GM21447 (cell line): ENCODE data around the gene LCN15.
"Not testable (repeated sequence)": the region's sequence is repeated elsewhere in the genome, so short reads cannot be mapped to it uniquely, and the experiment has no call there.

Experiments
- ATAC-seq: cut with Tn5 transposase; IDR thresholded peaks from one replicate; pipeline ENCODE4 v1.9.1; 2021; ENCODE audit not compliant: unreplicated experiment

LCN15 gene

DNA sequence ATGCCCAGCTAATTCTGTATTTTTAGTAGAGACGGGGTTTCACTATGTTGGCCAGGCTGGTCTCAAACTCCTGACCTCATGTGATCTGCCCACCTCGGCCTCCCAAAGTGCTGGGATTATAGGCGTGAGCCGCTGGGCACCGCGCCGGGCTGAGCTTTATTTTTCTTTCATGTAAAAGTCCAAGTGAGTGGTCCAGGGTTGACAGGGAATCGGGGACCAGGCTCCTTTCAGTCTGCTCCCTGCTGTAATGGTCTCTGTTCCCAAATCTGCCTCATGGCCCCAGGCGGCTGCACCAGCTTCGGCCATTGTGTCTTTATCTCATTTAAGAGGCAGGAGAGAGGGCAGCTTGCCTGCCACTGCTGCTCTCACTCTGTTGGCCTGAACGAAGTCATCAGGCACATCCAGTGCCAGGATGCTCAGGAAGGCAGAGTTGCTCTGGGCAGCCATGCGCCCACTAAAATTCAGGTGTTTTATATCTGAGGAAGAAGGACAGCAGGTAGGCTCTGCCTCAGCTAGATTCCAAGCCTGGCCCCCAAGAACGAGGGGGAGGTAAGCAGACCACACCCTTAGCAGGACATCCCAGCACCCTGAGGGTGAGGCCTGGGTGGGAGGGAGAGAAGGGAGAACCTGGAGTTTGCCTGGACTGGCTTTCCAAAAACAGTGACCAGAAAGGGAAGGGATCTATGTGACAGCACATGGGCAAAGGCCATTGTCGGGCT lies 30.1 kb upstream of the LCN15 start:
- ATAC-seq, result no peak

DNA sequence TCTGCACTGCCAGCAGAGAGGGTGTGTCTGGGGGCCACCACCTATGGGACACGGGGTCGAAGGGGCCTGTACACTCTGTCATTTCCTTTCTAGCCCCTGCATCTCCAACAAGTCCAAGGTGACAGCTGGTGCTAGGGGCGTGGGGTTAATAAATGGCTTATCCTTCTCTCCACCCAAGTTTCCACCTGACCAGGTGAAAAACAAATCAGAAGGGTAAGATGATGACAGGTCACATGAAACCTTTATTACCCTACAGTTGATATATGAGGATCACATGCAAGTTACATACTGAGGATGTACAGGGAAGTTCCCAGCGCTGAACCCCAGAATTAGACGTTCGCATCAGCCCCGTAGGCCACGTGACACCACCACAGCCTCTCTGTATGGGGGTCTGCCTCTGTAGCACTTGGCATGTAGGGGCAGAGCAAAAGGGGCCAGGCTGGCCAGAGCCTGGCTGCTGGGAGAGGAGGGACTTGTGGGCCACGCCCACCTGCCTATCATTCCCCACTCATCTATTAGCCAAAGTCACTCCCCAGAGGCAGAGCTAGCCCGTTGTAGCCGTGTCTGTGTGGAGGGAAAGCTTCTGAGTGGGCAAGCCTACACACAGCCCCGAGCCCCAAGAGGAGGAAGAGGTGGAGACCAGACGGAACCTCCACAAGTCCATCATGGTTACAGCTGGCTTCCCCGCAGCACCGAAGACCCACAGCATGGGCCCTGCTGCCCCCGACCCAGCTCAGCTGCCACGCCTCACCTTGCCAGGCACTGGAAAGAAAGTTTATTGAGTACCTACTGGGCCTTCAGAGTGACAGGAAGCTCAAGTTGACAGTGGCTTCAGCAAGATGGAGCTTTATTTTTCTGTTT lies 29.0 kb upstream of the LCN15 start:
- ATAC-seq, result no peak

DNA sequence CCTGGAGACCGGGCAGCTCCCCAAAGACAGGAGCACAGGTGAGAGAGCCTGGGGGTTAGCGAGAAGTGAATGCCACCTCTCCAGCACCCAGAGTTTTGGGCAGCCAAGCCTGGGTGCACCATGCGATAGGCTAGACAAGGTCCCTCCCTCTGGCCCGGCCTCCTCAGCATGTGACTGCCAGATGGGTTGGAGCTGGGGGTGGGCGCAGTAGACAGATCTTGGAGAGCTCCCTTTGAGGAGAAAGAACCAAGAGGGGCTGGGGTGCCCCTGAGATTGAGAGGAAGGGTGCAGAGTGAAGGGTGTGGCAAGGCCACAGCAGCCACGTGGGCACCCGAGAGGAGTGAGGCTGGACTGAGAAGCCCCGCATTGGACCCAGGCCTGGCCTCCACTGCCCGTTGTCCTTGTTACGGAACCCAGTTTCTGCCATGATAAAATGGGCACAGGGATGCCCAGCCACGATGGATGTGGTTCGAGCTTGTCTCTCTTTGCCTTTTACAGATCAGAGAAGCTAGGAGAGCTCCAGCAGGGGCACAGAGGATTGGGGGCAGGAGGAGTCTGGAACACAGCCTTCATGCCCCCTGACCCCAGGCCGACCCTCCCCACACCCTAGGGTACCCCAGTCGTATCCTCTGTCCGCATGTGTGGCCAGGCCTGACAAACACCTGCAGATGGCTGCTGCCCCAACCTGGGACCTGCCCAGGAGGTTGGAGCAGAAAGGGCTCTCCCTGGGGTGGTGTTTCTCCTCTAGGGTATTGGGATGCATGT lies 28.2 kb upstream of the LCN15 start:
- ATAC-seq, result no peak

DNA sequence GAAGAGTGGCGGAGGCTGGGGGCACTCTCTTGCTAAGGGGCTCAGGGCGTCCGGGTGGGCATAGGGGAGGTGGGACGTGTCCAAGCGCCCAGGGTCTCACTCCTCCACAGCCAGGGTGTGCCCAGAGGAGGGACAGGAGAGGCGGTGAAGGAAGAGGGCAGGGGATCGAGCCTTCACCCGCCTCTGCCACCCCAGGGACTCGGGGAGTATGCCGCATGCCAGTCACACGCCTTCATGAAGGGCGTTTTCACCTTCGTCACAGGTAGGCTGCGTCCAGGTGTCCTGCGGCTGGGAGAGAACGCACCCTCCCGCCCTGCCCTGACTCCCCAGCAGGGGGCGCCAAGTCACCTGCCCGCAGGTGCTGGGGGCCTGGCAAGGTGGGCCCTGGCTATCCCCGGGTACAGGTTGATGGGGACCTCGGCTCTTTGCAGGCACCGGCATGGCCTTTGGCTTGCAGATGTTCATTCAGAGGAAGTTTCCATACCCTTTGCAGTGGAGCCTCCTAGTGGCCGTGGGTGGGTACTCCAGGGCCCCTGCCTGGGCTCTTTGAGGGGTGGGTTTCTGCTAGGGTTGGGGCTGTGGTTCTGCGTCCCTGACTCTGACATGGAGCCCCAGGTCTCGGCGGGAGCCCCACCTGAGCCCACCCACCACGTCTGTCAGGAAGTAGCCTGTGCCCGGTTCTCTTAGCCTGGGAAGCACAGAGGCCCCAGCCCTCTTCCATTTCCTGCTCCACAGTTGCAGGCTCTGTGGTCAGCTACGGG lies 27.4 kb upstream of the LCN15 start:
- peak; percentile 17 for ATAC-seq

DNA sequence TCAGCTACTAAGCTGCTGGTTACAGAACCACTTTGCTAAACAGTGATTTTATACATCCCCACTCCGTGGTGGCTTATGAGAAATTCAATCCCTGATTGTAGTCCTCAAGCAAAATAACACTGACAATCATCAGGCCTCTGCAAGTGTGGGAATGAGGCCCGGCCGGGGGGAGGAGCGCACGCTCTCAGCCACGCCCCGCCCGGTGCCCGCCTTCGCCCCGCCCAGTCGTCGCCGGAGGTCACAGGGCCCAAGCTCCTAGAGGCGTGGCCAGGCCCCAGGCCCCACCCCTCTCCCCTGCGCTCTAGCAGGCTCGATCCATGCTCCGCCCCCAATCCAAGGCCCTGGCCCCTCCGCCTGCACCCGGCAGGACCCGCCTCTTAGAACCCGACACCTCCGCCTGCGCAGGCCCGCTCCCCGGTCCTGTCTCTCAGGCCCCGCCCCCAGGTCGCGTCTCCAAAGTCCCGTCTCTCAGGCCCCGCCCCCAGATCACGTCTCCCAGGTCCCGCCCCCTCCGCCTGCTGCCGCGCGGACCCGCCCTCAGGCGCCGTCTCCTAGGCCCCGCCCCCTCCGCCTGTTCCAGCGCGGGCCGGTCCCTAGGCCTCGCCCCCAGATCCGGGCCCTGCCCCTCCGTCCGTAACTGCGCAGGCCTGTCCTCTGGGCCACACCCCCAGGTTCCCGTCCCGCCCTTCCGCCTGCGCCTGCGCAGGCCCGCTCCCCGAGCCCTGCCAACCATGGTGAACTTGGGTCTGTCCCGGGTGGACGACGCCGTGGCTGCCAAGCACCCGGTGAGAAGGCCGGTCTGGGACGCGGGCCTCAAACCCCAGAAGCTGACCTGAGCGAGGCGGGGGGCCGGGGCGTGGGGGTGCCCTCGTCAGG lies 26.6 kb upstream of the LCN15 start, which contains the start of gene TMEM141:
TSS of gene TMEM141 (plus strand) at position 705 of the 876 bp plus-strand sequence. CDS start at position 732, 27 bp downstream.
- peak; percentile 76 for ATAC-seq

DNA sequence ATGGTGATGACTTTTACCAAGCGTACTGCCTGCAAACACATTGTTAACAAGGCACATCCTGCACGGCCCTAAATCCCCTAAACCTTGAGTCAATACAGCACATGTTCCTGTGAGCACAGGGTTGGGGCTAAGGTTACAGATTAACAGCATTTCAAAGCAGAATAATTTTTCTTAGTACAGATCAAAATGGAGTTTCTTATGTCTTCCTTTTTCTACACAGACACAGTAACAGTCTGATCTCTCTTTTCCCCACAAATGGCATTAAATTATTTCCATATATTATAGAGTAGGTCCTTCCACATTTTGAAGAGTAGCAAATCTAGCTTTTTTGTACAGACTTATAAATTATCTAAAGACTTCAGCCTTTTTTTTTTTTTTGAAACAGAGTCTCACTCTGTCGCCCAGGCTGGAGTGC lies 25.2 kb upstream of the LCN15 start:
- no peak for ATAC-seq

DNA sequence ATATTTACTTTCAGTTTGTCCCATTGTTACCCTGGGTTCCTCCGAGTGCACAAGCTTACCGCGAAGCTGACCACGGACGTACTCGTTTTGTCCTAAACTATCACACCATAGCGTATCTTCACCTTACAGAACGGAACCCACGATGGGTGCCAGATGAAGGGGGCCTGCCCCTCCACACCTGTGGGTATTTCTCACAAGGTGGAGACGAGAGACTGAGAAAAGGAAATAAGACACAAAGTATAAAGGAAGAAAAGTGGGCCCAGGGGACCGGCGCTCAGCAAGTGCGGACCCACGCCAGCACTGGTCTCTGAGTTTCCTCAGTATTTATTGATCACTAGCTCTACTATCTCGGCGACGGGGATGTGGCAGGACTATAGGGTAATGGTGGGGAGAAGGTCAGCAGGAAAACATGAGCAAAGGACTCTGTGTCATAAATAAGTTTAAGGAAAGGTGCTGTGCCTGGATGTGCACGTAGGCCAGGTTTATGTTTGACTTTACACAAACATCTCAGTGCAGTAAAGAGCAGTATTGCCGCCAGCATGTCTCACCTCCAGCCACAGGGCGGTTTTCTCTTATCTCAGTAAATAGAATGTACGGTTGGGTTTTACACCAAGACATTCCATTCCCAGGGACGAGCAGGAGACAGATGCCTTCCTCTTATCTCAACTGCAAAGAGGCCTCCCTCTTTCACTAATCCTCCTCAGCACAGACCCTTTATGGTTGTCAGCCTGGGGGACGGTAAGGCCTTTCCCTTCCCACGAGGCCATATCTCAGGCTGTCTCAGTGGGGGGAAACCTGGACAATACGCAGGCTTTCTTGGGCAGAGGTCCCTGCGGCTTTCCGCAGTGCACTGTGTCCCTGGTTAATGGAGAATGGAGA lies 24.6 kb upstream of the LCN15 start:
- not testable (repeated sequence) for ATAC-seq

DNA sequence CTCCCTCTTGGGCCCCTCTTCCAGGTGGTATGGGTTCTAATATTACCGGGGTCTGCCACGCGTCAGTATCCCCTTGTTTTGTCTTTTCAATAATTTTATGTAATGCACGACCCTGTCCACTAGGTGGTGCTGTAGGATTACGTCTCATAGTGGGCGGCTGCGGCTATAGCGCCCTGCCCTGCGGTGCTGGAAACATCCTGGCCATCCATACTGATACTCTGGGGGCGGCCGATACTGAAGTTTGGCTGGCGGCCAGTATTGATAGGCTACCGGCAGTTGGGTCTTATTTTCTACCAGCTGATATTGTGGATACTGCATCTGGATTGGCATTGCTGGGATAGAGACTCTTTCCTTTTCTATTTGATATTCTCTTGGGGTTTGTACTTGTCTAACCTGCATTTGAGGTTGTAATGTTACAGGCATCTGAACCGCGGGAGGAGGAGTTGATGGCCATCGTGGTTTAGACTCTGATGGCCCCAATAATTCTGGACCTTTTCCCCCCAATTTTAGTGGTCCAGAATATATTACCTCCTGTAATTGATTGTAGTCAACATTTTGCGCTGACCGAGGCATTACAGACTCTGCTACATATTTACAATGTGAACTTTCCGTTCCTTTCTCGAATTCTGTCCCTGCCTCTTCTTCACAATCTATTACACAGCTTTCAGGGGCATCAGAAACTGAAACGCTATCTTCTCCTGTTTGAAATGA lies 23.5 kb upstream of the LCN15 start:
- ATAC-seq, result no peak

DNA sequence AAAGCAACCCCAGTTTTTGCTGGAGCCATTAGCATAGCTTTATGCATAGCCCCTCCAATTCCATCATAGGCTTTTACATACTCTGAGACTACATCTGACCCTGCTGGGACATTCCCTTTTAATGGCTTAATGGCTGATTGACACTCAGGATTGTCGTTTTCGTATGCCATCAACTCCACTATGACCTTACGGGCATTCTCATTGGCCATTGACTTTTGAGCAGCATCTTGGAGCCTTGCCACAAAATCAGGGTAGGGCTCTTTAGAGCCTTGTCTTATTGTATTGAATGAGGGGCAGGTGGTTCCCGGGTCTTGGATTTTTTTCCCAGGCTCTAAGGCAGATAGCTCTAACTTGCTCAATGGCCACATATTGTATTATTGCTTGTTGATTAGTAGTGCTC lies 22.7 kb upstream of the LCN15 start:
- not testable (repeated sequence) for ATAC-seq

DNA sequence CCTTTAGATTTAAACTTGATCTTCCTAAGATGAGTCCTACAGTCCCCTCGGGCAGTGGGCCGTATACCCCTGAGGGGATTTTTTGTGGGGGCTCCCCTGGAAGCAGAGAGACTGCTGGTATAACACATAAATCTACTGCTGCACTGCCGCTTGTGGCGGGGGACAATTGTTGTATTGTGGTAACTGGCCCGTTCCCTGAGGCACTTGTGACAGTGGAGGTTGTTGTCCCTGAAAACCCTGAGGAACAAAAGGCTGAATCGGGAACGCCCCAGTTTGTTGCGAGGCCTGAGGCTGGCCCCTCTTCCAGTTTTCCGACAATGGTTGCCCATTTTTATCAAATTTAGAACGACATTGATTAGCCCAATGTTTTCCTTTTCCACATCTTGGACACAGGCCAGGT lies 22.1 kb upstream of the LCN15 start:
- no peak for ATAC-seq

DNA sequence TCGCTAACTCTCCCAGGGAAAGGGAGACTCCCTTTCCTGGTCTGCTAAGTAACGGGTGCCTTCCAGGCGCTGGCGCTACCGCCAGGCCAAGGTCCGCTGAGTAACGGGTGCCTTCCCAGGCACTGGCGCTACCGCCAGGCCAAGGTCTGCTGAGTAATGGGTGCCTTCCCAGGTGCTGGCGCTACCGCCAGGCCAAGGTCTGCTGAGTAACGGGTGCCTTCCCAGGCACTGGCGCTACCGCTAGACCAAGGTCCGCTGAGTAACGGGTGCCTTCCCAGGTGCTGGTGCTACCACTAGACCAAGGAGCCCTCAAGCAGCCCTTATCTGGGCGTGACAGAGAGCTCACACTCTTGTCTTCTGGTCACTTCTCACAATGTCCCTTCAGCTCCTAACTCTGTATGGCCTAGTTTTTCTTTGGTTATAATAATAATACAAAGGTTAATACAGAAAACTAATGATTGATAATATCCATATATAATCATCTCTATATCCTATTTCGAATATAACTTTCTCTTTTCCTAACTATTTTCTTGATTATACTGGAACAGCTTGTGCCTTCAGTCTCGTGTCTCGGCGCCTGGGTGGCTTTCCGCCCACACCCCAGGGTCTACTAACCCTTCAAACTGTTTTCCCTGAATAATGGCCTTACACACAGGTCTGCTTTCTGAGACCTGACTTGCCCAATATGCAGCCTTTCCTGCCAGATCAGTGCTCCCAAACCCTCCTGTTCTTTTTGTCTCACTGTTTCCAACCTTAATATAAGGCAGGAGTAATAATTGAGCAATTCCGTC lies 21.4 kb upstream of the LCN15 start:
- ATAC-seq, result not testable (repeated sequence)

DNA sequence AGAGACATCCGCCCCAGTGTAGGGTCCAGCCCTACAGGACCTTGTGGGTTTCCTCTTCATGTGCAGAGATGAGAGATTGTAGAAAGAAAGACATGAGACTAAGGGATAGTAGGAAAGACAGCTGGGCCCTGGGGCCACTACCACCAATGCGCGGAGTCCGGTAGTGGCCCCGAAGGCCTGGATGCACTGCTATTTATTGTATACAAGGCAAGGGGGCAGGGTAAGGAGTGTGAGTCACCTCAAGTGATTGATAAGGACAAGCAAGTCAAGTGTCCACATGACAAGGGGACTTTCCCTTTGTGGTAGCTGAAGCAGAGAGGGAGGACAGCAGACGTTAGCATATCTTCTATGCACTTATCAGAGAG lies 20.7 kb upstream of the LCN15 start:
- ATAC-seq, result no peak

DNA sequence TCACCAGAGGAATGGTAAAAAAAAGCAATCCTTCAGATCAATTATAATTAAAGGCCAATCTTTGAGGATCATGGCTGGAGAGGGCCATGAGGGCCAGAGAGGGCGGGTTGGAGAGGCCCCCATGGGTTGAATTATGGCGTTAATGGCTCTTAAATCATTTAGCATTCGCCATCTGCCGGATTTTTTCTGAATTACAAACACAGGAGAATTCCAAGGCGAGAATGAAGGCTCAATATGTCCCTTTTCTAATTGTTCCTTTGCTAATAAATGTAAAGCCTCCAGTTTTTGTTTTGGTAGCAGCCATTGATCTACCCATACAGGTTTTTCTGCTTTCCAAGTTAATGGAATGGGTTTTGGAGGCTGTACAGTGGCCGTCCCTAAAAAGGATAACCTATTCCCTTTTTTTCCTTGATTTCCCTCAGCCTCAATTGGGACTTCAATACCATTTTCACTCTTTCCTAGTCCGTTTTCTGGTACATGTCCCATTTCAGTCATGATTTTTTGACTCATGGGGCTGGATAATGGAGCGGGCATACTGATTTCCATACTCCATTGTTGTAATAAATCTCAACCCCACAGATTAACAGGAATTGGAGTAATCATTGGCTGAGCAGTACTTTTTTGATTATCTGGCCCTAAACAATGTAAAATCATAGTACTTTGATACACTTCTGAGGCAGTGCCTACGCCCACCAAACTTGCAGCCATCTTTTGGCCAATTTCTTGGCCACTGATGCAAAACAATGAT lies 20.1 kb upstream of the LCN15 start:
- ATAC-seq, result no peak

DNA sequence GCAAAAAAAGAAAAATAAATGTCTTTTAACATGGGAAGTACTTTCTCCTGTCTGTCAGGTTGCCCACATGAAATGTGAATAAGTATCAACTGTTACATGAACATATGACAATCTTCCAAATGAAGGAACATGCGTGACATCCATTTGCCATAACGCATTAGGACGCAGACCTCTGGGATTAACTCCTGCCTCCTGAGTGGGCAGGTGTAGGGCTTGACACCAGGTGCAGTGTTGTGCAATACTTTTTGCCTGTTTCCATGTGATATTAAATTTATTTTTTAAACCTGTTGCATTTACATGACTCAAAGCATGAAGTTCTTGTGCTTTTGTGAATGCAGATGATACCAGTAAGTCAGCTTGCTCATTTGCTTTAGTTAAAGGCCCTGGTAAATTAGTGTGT lies 18.1 kb upstream of the LCN15 start:
- no peak for ATAC-seq

DNA sequence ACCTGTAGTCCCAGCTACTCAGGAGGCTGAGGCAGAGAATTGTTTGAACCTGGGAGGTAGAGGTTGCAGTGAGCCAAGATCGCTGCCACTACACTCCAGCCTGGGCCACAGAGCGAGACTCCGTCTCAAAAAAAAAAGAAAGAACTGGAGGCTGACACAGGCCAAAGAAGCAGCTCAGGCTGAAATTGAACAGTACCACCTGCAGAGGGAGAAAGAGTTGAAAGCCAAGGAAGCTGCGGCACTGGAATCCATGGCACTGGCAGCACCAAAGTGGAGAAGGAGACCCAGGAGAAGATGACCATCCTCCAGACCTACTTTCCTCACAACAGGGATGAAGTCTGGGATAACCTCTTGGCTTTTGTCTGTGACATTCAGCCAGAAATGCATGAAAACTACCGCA lies 15.5 kb upstream of the LCN15 start:
- no peak for ATAC-seq

DNA sequence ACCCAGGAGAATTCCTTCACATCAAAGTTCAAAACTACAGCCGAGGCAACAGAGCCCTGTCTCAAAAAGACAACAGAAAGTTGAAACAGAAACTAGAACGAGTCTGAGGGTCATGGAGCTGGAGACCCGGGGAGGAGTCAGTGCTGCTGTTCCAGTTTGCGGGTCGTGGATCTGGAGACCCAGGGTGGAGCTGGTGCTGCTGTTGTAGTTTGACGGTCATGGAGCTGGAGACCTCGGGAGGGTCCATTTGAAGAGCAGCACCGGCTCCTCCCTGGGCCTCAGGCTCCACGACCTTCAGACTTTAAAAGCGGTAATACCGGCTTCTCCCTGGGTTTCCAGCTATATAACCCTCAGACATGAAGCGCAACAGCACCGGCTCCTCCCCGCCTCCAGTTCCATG lies 13.0 kb upstream of the LCN15 start:
- ATAC-seq, result no peak

DNA sequence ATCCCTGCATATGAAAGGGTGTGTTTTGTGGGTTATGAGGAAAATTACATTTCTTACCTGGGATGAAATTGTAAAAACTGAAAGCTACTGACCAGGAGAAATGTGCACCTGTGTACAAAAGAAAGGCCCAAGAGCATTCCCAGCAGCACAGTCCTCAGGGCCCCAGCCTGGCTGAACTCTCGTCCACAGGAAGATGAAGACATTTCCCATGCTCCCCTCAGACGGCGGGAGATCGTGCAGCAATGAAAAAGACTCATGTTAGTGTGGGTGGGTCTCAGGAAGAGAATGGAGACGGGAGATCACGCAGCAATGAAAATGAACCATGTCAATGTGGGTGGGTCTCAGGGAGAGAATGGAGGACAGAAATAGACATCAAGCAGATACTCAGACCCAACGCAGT lies 12.6 kb upstream of the LCN15 start:
- no peak for ATAC-seq
